Panc1 (cell line): ENCODE results near the gene SH2B2. TPM values are rescaled to one million over a fixed set of nuclear protein-coding genes. Genes with fewer than 3 reads are reported as not detected.

ENCODE experiments used
- ATAC-seq: fragments of 200-7000 bp; cut with Tn5 transposase; 2 replicates; pipeline ENCODE4 v1.9.1; 2020; ENCODE audit warnings: mild to moderate bottlenecking, moderate library complexity
- BruUV-seq: library from RNA; stranded (reverse); fragments of 400-500 nt; replicated peaks from 2 replicates; lab custom pipeline; 2021; lab: Mats Ljungman, UMichigan
- CTCF ChIA-PET: fragments of 300-600 bp; sonication (Branson Sonifier 250); formaldehyde crosslinking; loops from one replicate; lab custom pipeline; 2022; ENCODE audit warnings: antibody characterized with exemption; lab: Charles Lee
- POLR2A ChIA-PET: fragments of 300-600 bp; sonication (Branson Sonifier 250); formaldehyde crosslinking; loops from one replicate; lab custom pipeline; 2022; ENCODE audit warnings: antibody characterized with exemption; lab: Charles Lee
- DNase-seq: peaks from one replicate; pipeline ENCODE4 v3.0.0-alpha.2; 2010; ENCODE audit warnings: low read depth, low spot score
- H3K27ac ChIP-seq: 2 replicates; pipeline ENCODE4 v1.5.1; 2011; ENCODE audit warnings: mild to moderate bottlenecking, low read length, inconsistent platforms
- H3K27me3 ChIP-seq: fragments of 200-500 bp; sonication (Bioruptor generic); 2 replicates; pipeline ENCODE4 v1.6.0; 2014; ENCODE audit warnings: low read length, inconsistent platforms; ENCODE audit not compliant: control insufficient read depth, insufficient read depth
- H3K36me3 ChIP-seq: fragments of 200-500 bp; sonication (Bioruptor generic); 2 replicates; pipeline ENCODE4 v1.5.1; 2014; ENCODE audit warnings: inconsistent platforms, mild to moderate bottlenecking, low read length, moderate library complexity; ENCODE audit not compliant: control insufficient read depth, insufficient read depth
- H3K4me1 ChIP-seq: 2 replicates; pipeline ENCODE4 v1.5.1; 2011; ENCODE audit warnings: inconsistent platforms, mild to moderate bottlenecking, low read length, moderate library complexity; ENCODE audit not compliant: control insufficient read depth, insufficient read depth
- H3K4me3 ChIP-seq, 2 experiments: 2 replicates each; pipeline ENCODE4 v1.5.1; 2011 to 2012; ENCODE audit warnings: low read depth in 2 of 2, low read length in 2 of 2, mild to moderate bottlenecking in 2 of 2, inconsistent platforms in 1 of 2, moderate library complexity in 1 of 2
- H3K9me3 ChIP-seq: fragments of 200-500 bp; sonication (Bioruptor generic); 2 replicates; pipeline ENCODE4 v1.5.1; 2014; ENCODE audit warnings: low read depth, mild to moderate bottlenecking, inconsistent platforms, low read length, moderate library complexity; ENCODE audit not compliant: control insufficient read depth, insufficient read depth
- POLR2AphosphoS5 ChIP-seq: IDR thresholded peaks from 2 replicates; pipeline ENCODE4 v1.6.1; 2012; ENCODE audit warnings: mild to moderate bottlenecking, low read depth, low read length, moderate library complexity
- SIN3A ChIP-seq: IDR thresholded peaks from 2 replicates; pipeline ENCODE4 v1.6.1; 2012; ENCODE audit warnings: low read depth, mild to moderate bottlenecking, low read length, moderate library complexity, borderline replicate concordance; ENCODE audit not compliant: insufficient read depth
- TCF7L2 ChIP-seq: IDR thresholded peaks from 2 replicates; pipeline ENCODE4 v1.6.1; 2011; ENCODE audit warnings: mild to moderate bottlenecking, low read depth, low read length, inconsistent platforms
- in situ Hi-C: cut with HindIII; loops from 2 replicates; pipeline ENCODE4 v1.10.0; 2016; ENCODE audit warnings: low sequenced_read_pairs, low pct_unique_long_range_greater_than_20kb
- intact Hi-C: fragments of 100-400 bp; cut with micrococcal nuclease; formaldehyde crosslinking; loops from one replicate; pipeline ENCODE4 v1.10.0; 2022; ENCODE audit not compliant: unreplicated experiment
- total RNA-seq: library from RNA; stranded (reverse); gene quantifications from one replicate; pipeline ENCODE4 v1.2.1, GENCODE V29; 2021; ENCODE audit not compliant: unreplicated experiment
- TF ChIP-seq, protein P1 (sequence below): fragments of 450-650 bp; IDR thresholded peaks from 2 replicates; pipeline ENCODE4 v1.5.1; 2017; ENCODE audit warnings: mild to moderate bottlenecking
- TF ChIP-seq, protein P2 (sequence below), 2 experiments: IDR thresholded peaks; 2 replicates each; pipeline ENCODE4 v1.6.1; 2011 to 2012; ENCODE audit warnings: low read depth in 2 of 2, control low read depth in 1 of 2, low read length in 1 of 2, mild to moderate bottlenecking in 1 of 2, moderate library complexity in 1 of 2; ENCODE audit not compliant: insufficient read depth in 1 of 2

Gene SH2B2
- total RNA-seq, 1 experiment from 2014 or later: 2.8 TPM

DNA sequence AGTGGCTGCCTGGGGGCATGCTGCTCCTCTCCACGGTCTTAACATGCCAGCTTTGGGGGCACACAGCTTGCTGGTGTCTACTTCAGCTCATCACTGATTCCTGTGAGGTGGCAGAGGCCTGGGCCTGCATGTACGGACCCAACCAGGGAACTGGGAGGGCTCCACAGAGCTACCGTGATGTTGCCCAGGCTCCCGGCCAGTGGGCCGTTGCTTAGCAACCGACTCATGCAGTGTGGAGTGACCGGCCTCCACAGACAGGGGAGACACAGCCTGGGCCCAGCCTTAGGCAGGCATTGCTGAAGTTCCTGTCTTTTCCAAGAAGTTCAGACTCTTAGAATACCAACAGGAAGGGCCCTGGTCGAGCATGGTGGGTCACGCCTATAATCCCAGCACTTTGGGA lies 25.8 kb upstream of the SH2B2 start:
- no TSS peak for BruUV-seq
- no peaks in the 10 kb centered on the region for H3K27me3 ChIP-seq
- ATAC-seq (peak; percentile 73), DNase-seq (no peak)
- H3K4me3 ChIP-seq: no peak overlapping the region
- in situ Hi-C loops: no loop called here
- intact Hi-C loops: no loop called here
- ChIA-PET CTCF (no interaction called here), POLR2A (no interaction called here)
- TF ChIP-seq, protein P1, sequence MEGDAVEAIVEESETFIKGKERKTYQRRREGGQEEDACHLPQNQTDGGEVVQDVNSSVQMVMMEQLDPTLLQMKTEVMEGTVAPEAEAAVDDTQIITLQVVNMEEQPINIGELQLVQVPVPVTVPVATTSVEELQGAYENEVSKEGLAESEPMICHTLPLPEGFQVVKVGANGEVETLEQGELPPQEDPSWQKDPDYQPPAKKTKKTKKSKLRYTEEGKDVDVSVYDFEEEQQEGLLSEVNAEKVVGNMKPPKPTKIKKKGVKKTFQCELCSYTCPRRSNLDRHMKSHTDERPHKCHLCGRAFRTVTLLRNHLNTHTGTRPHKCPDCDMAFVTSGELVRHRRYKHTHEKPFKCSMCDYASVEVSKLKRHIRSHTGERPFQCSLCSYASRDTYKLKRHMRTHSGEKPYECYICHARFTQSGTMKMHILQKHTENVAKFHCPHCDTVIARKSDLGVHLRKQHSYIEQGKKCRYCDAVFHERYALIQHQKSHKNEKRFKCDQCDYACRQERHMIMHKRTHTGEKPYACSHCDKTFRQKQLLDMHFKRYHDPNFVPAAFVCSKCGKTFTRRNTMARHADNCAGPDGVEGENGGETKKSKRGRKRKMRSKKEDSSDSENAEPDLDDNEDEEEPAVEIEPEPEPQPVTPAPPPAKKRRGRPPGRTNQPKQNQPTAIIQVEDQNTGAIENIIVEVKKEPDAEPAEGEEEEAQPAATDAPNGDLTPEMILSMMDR: no peak
- TF ChIP-seq SIN3A: no peak
- TF ChIP-seq TCF7L2: no peak
- no peak for TF ChIP-seq POLR2AphosphoS5
- TF ChIP-seq, protein P2, sequence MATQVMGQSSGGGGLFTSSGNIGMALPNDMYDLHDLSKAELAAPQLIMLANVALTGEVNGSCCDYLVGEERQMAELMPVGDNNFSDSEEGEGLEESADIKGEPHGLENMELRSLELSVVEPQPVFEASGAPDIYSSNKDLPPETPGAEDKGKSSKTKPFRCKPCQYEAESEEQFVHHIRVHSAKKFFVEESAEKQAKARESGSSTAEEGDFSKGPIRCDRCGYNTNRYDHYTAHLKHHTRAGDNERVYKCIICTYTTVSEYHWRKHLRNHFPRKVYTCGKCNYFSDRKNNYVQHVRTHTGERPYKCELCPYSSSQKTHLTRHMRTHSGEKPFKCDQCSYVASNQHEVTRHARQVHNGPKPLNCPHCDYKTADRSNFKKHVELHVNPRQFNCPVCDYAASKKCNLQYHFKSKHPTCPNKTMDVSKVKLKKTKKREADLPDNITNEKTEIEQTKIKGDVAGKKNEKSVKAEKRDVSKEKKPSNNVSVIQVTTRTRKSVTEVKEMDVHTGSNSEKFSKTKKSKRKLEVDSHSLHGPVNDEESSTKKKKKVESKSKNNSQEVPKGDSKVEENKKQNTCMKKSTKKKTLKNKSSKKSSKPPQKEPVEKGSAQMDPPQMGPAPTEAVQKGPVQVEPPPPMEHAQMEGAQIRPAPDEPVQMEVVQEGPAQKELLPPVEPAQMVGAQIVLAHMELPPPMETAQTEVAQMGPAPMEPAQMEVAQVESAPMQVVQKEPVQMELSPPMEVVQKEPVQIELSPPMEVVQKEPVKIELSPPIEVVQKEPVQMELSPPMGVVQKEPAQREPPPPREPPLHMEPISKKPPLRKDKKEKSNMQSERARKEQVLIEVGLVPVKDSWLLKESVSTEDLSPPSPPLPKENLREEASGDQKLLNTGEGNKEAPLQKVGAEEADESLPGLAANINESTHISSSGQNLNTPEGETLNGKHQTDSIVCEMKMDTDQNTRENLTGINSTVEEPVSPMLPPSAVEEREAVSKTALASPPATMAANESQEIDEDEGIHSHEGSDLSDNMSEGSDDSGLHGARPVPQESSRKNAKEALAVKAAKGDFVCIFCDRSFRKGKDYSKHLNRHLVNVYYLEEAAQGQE (IDR thresholded peaks at IDR 0.05; ENCODE audit: insufficient read depth in 1 of 2, low read depth in 2 of 2, low read length in 1 of 2): no peak
- no peaks in the 10 kb centered on the region for H3K4me1 ChIP-seq
- H3K36me3 ChIP-seq: no peaks in the 10 kb centered on the region
- H3K27ac ChIP-seq: no peak overlapping the region
- no peaks in the 10 kb centered on the region for H3K9me3 ChIP-seq

DNA sequence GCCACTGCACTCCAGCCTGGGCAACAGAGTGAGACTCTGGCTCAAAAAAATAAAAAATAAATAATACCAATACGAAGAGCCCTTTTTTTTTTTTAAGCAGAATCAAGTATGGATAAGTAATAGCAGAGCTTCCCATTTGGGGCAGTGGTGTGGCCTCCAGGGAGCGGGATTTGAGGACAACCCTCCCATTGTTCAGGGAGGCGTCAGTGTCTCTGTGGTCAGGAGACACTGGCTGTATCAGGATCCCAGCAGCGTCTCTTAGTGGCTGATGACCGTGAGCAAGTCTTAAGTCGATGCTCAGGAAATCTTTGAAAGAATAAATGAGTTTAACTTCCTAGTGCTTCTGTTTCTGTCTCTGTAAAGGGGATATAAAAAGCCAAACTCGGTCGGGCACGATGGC lies 25.2 kb upstream of the SH2B2 start:
- H3K27ac ChIP-seq: no peak overlapping the region
- H3K27me3 ChIP-seq: no peaks in the 10 kb centered on the region
- ATAC-seq (no peak), DNase-seq (no peak)
- no peaks in the 10 kb centered on the region for H3K4me1 ChIP-seq
- H3K36me3 ChIP-seq: no peaks in the 10 kb centered on the region
- H3K9me3 ChIP-seq: no peaks in the 10 kb centered on the region
- POLR2A ChIA-PET: interaction anchor here (0.7 kb wide), 1 partner anchor 497 kb away, joined by 4 read pairs; no protein-coding TSS in a partner anchor
- no peak overlapping the region for H3K4me3 ChIP-seq
- no peak for TF ChIP-seq SIN3A
- no peak for TF ChIP-seq POLR2AphosphoS5
- TF ChIP-seq, protein P1: no peak
- TF ChIP-seq TCF7L2: no peak
- TF ChIP-seq, protein P2 (IDR thresholded peaks at IDR 0.05; ENCODE audit: insufficient read depth in 1 of 2, low read depth in 2 of 2, low read length in 1 of 2): no peak
- intact Hi-C loops (no loop called here), in situ Hi-C loops (no loop called here)
- BruUV-seq: no TSS peak
- CTCF ChIA-PET: no interaction called here
